Putamen (tissue), 1 donor: ENCODE data around the gene PI4K2B.
"Not testable (repeated sequence)": the region's sequence is repeated elsewhere in the genome, so short reads cannot be mapped to it uniquely, and the experiment has no call there.

Experiments
- DNase-seq: peaks from one replicate; pipeline ENCODE4 v3.0.0-alpha.2; 2016; ENCODE audit warnings: low spot score

The PI4K2B gene

GRCh38 chr4:25306518-25307057, 72.8 kb downstream of the PI4K2B start:
- no peak for DNase-seq

GRCh38 chr4:25307596-25307995, 73.8 kb downstream of the PI4K2B start:
- peak; percentile 40 for DNase-seq

- no peak for DNase-seq
These were observed 74.5 kb downstream of the PI4K2B start for GRCh38 chr4:25308306-25308705.

- no peak for DNase-seq
These were observed 74.9 kb downstream of the PI4K2B start for GRCh38 chr4:25308761-25309160.

DNA sequence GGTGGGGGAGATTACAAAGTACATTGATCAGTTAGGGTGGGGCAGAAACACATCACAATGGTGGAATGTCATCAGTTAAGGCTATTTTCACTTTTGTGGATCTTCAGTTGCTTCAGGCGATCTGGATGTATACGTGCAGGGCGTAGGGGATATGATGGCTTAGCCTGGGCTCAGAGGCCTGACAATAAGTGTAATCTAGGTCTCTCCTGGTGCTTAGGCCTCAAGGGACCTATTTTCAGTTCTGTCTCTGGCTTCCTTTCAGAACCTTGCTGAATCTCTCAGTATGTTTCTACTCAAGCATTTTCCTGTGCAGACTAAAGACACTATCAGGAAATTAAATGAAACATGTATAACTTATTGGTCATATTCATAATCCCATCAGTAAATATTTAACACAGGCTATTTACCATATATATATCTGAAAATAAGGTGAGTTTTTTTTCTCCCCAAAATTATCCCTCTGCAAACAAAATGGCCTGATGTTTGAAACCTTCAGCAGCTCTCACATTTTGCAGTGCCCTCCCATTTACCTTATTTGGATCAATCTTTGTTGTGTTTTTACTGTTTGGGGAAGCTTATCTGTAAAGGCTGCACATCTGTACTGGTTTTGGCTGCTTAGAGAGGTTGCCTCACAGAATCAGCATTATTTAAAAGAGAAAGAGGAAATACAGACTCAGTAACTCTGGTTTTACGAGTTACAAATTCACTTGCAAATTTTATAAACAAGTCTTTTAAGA, 76.4 kb downstream of the PI4K2B start:
- DNase-seq, result no peak

DNA sequence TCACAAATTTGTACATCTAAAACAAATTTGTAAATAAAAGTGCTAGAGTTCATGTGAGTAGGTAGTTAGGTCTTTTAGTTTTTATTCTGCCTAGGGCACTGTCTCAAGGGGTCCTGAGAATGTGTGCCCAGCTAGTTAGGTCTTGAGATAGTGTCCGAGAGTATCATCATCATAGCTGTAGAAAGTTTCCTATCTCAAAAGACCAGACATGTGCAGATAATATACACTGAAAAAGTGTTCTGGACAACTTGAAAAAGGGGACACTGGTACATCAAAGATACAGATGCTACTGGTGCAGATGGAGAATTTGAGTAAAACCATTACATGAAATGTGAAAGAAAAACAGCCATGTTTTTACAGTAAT, 77.0 kb downstream of the PI4K2B start:
- DNase-seq, result no peak

- DNase-seq, result peak; percentile 90
These were observed 78.8 kb downstream of the PI4K2B start, which contains the start of gene ZCCHC4 for GRCh38 chr4:25312496-25313200. Gene ZCCHC4, plus strand, starts transcription at chr4:25312774. Its CDS starts 36 bp downstream, at chr4:25312810.

DNA sequence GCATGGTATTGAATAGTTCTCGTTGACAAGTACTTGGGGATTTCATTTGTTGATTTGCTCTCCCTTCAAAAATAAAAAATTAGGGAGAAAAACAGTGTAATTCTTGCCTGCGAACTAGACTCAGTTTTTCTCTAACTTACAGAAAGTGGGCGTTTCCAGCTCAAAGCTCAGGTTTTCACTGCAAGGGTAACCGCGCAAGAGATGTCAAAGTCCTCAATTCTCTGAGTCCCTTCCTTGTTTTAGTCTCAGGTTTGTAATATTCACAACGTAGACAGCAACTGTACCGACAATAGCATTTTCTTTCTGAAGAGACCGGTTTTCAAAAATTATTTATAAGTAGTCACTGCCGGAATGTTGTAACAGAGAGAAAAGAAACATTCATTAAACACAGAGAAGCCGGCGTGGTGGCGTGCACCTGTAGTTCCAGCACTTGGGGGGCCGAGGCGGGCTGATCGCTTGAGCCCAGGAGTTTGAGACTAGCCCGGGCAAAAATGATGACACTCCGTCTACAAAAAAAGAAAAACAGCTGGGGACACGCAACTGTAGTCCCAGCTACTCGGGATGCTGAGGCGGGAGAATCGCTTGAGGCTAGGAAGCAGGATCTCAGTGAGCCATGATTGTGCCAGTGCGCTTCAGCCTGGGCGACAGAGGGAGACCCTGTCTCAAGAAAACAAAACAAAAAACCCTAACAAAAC, 79.5 kb downstream of the PI4K2B start:
- no peak for DNase-seq

DNA sequence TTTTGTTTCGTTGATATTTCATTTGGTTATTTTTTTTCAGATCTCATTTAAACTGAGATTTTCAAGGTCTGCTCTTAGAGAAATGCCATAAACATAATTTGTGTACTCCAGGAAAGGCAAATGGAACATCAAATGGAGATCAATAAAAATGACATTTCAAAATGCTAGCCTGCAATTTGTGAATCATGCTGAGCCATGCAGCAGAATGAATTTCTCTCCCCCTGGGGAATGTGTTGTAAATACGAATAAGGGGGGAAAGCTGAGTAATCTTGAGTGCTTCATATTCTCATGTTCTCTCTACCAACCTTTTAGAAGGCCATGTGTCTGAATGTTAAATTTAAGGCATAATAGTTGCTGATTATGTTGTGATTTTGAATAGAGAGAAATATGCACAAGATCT, 86.5 kb downstream of the PI4K2B start:
- DNase-seq, result no peak

- no peak for DNase-seq
These were observed 86.9 kb downstream of the PI4K2B start for GRCh38 chr4:25320773-25321172.

GRCh38 chr4:25321703-25322102, 87.9 kb downstream of the PI4K2B start:
- DNase-seq, result no peak

- DNase-seq, result not testable (repeated sequence)
These were observed 94.6 kb downstream of the PI4K2B start for GRCh38 chr4:25328463-25328862.
